Measurements from ENCODE around the gene TUBB1.

The TUBB1 gene

GRCh38 chr20:59019217-59019616 lies at the start of gene TUBB1:
TSS of gene TUBB1 (plus strand) at chr20:59019429. CDS start at chr20:59019523, 94 bp downstream.
- no peak for TF ChIP-seq CTCF (conservative IDR thresholded peaks at IDR 0.05; ENCODE audit: low read depth, low read length)
- Histone ChIP-seq H2AFZ (ENCODE audit: low read depth) (no peak within 1 kb of the TSS), H3K27me3 (ENCODE audit: insufficient read depth, low read depth) (no peaks in the 10 kb centered on the region), H3K4me2 (no peak within 1 kb of the TSS), H3K79me2 (ENCODE audit: insufficient read depth, low read depth) (no peaks in the 10 kb centered on the region), H3K4me1 (ENCODE audit: low read depth, poor library complexity, severe bottlenecking) (no peaks in the 10 kb centered on the region), H3K4me3 (IDR thresholded peaks at IDR 0.05; ENCODE audit: insufficient read depth, low read depth, low read length) (no peak within 1 kb of the TSS), H4K20me1 (ENCODE audit: insufficient read depth) (no peaks in the 10 kb centered on the region), H3K36me3 (ENCODE audit: insufficient read depth) (no peaks in the 10 kb centered on the region), H3K9ac (no peak within 1 kb of the TSS), H3K27ac (no peak within 1 kb of the TSS)

GRCh38 chr20:58969439-58969838 lies 49.8 kb upstream of the TUBB1 start:
- no peaks in the 10 kb centered on the region for H3K27me3 ChIP-seq (ENCODE audit: insufficient read depth, low read depth)
- no peak for TF ChIP-seq CTCF (conservative IDR thresholded peaks at IDR 0.05; ENCODE audit: low read depth, low read length)
- H3K4me2 ChIP-seq, result no peak overlapping the region
- no peaks in the 10 kb centered on the region for H3K4me1 ChIP-seq (ENCODE audit: low read depth, poor library complexity, severe bottlenecking)
- H3K79me2 ChIP-seq (ENCODE audit: insufficient read depth, low read depth), result no peaks in the 10 kb centered on the region
- no peak overlapping the region for H3K27ac ChIP-seq
- no peaks in the 10 kb centered on the region for H3K36me3 ChIP-seq (ENCODE audit: insufficient read depth)
- no peak overlapping the region for H3K4me3 ChIP-seq (IDR thresholded peaks at IDR 0.05; ENCODE audit: insufficient read depth, low read depth, low read length)
- H4K20me1 ChIP-seq (ENCODE audit: insufficient read depth), result no peaks in the 10 kb centered on the region
- no peak overlapping the region for H3K9ac ChIP-seq
- no peak overlapping the region for H2AFZ ChIP-seq (ENCODE audit: low read depth)

GRCh38 chr20:58970146-58970545 lies 49.1 kb upstream of the TUBB1 start:
- H3K4me2 ChIP-seq, result no peak overlapping the region
- no peaks in the 10 kb centered on the region for H3K4me1 ChIP-seq (ENCODE audit: low read depth, poor library complexity, severe bottlenecking)
- no peak overlapping the region for H3K4me3 ChIP-seq (IDR thresholded peaks at IDR 0.05; ENCODE audit: insufficient read depth, low read depth, low read length)
- no peak for TF ChIP-seq CTCF (conservative IDR thresholded peaks at IDR 0.05; ENCODE audit: low read depth, low read length)
- H3K79me2 ChIP-seq (ENCODE audit: insufficient read depth, low read depth), result no peaks in the 10 kb centered on the region
- no peak overlapping the region for H2AFZ ChIP-seq (ENCODE audit: low read depth)
- no peaks in the 10 kb centered on the region for H3K27me3 ChIP-seq (ENCODE audit: insufficient read depth, low read depth)
- no peak overlapping the region for H3K9ac ChIP-seq
- H3K36me3 ChIP-seq (ENCODE audit: insufficient read depth), result no peaks in the 10 kb centered on the region
- no peak overlapping the region for H3K27ac ChIP-seq
- H4K20me1 ChIP-seq (ENCODE audit: insufficient read depth), result no peaks in the 10 kb centered on the region

- Histone ChIP-seq H3K9ac (no peak overlapping the region), H3K36me3 (ENCODE audit: insufficient read depth) (no peaks in the 10 kb centered on the region), H2AFZ (ENCODE audit: low read depth) (no peak overlapping the region), H3K27me3 (ENCODE audit: insufficient read depth, low read depth) (no peaks in the 10 kb centered on the region), H3K4me1 (ENCODE audit: low read depth, poor library complexity, severe bottlenecking) (no peaks in the 10 kb centered on the region), H3K4me2 (no peak overlapping the region), H3K27ac (no peak overlapping the region), H4K20me1 (ENCODE audit: insufficient read depth) (no peaks in the 10 kb centered on the region), H3K4me3 (IDR thresholded peaks at IDR 0.05; ENCODE audit: insufficient read depth, low read depth, low read length) (no peak overlapping the region), H3K79me2 (ENCODE audit: insufficient read depth, low read depth) (no peaks in the 10 kb centered on the region)
- no peak for TF ChIP-seq CTCF (conservative IDR thresholded peaks at IDR 0.05; ENCODE audit: low read depth, low read length)
Observed at GRCh38 chr20:58971429-58971828, 47.8 kb upstream of the TUBB1 start.
